Endodermal cell (in vitro differentiated cells): ENCODE measurements around the gene PTPRM. TPM values are rescaled to one million over a fixed set of nuclear protein-coding genes. Genes with fewer than 3 reads are reported as not detected.

Experiments used
- DNase-seq: peaks from one replicate; pipeline ENCODE4 v3.0.0-alpha.2; 2017
- H3K27ac ChIP-seq: 2 replicates; pipeline ENCODE4 v1.5.1; 2013; ENCODE audit warnings: mild to moderate bottlenecking, low read depth, low read length, moderate library complexity
- H3K27me3 ChIP-seq: 2 replicates; pipeline ENCODE4 v1.6.1; 2013; ENCODE audit warnings: mild to moderate bottlenecking, low read length, moderate library complexity; ENCODE audit not compliant: insufficient read depth, control insufficient read depth, poor library complexity, severe bottlenecking
- H3K36me3 ChIP-seq: 2 replicates; pipeline ENCODE4 v1.7.0; 2013; ENCODE audit warnings: mild to moderate bottlenecking, low read length, moderate library complexity; ENCODE audit not compliant: control insufficient read depth, insufficient read depth
- H3K4me1 ChIP-seq: one replicate; pipeline ENCODE4 v1.7.0; 2013; ENCODE audit warnings: low read length; ENCODE audit not compliant: control insufficient read depth, insufficient read depth
- H3K4me3 ChIP-seq: 2 replicates; pipeline ENCODE4 v1.5.1; 2013; ENCODE audit warnings: mild to moderate bottlenecking, low read length, moderate library complexity
- H3K9ac ChIP-seq: 2 replicates; pipeline ENCODE4 v1.6.1; 2013; ENCODE audit warnings: mild to moderate bottlenecking, low read length, moderate library complexity; ENCODE audit not compliant: poor library complexity, severe bottlenecking; ENCODE audit errors: extremely low read depth
- H3K9me3 ChIP-seq: 2 replicates; pipeline ENCODE4 v1.6.1; 2013; ENCODE audit warnings: mild to moderate bottlenecking, low read length, moderate library complexity; ENCODE audit not compliant: control insufficient read depth
- H3K27ac Mint-ChIP-seq: 2 replicates; pipeline ENCODE4 v1.8.0; 2020; ENCODE audit warnings: mixed read lengths
- H3K27me3 Mint-ChIP-seq: 2 replicates; pipeline ENCODE4 v1.8.0; 2021; ENCODE audit warnings: mild to moderate bottlenecking, mixed read lengths; ENCODE audit not compliant: insufficient read depth
- H3K36me3 Mint-ChIP-seq: 2 replicates; pipeline ENCODE4 v1.8.0; 2020; ENCODE audit warnings: low read depth, mixed read lengths
- H3K4me1 Mint-ChIP-seq: 2 replicates; pipeline ENCODE4 v1.8.0; 2020; ENCODE audit warnings: mixed read lengths
- H3K4me3 Mint-ChIP-seq: 2 replicates; pipeline ENCODE4 v1.8.0; 2020; ENCODE audit warnings: mild to moderate bottlenecking, moderate library complexity, mixed read lengths
- H3K9me3 Mint-ChIP-seq: 2 replicates; pipeline ENCODE4 v1.8.0; 2020; ENCODE audit warnings: mild to moderate bottlenecking, mixed read lengths
- WGBS, 2 experiments: methylation state at CpG; one replicate each; pipeline versions ENCODE4 v1.1.5 to v1.1.7; 2013; ENCODE audit warnings: missing lambda C conversion rate in 2 of 2, mixed read lengths in 1 of 2; ENCODE audit not compliant: insufficient coverage in 1 of 2, insufficient read length in 1 of 2; 5-methylcytosine and 5-hydroxymethylcytosine counted together
- total RNA-seq, 2 donors: library from RNA; stranded (reverse); fragmentation: NEBNext Ultra II Directional in 1 of 2; extraction: Animal tissue kit (Norgen Biotek cat#: 25700) in 1 of 2; gene quantifications; 2 replicates in 1 of 2; 3 replicates in 1 of 2; pipeline ENCODE4 v1.2.1, GENCODE V29; 2021
- TF ChIP-seq, protein P1 (sequence below): fragments of 200-600 bp; sonication (generic); conservative IDR thresholded peaks from 2 replicates; pipeline ENCODE4 v1.5.0; 2021; ENCODE audit warnings: antibody characterized with exemption, mild to moderate bottlenecking

Gene PTPRM
- total RNA-seq, 2 donors from 2014 or later, result 47.2 to 57.6 TPM

DNA sequence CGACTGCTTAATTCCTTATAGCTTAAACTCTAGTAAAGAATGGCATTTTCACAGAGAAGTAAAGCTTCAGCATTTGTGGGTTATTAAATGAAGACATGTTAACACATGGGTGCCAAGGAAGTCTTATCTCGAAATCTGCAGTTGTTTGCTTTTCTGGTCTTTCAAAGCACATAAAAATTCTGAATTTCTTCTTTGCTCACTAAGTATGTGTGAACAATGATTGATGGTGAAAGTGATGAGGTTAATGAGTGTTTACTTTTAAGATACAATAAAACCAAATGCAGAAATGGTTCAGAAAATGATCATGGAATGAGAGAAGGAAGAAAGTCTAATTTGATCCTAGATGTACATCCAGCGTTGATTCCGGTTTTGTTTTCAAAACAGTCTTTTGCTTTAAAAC is 807.6 kb downstream of the PTPRM start:
- Mint-ChIP-seq H3K27me3 (no peaks in the 10 kb centered on the region), H3K9me3 (no peaks in the 10 kb centered on the region), H3K27ac (no peak overlapping the region), H3K4me1 (no peaks in the 10 kb centered on the region), H3K36me3 (peaks cover 28% of the 10 kb centered on the region), H3K4me3 (no peak overlapping the region)
- no peak for DNase-seq
- WGBS, 2 experiments, result 94 to 100% methylated on average over 2 of the region's 4 CpGs
- Histone ChIP-seq H3K36me3 (peaks cover 44% of the 10 kb centered on the region), H3K4me3 (no peak overlapping the region), H3K9me3 (no peaks in the 10 kb centered on the region), H3K27ac (no peak overlapping the region), H3K9ac (no peak overlapping the region), H3K4me1 (no peaks in the 10 kb centered on the region), H3K27me3 (no peaks in the 10 kb centered on the region)
- TF ChIP-seq, protein P1, sequence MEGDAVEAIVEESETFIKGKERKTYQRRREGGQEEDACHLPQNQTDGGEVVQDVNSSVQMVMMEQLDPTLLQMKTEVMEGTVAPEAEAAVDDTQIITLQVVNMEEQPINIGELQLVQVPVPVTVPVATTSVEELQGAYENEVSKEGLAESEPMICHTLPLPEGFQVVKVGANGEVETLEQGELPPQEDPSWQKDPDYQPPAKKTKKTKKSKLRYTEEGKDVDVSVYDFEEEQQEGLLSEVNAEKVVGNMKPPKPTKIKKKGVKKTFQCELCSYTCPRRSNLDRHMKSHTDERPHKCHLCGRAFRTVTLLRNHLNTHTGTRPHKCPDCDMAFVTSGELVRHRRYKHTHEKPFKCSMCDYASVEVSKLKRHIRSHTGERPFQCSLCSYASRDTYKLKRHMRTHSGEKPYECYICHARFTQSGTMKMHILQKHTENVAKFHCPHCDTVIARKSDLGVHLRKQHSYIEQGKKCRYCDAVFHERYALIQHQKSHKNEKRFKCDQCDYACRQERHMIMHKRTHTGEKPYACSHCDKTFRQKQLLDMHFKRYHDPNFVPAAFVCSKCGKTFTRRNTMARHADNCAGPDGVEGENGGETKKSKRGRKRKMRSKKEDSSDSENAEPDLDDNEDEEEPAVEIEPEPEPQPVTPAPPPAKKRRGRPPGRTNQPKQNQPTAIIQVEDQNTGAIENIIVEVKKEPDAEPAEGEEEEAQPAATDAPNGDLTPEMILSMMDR, result no peak

DNA sequence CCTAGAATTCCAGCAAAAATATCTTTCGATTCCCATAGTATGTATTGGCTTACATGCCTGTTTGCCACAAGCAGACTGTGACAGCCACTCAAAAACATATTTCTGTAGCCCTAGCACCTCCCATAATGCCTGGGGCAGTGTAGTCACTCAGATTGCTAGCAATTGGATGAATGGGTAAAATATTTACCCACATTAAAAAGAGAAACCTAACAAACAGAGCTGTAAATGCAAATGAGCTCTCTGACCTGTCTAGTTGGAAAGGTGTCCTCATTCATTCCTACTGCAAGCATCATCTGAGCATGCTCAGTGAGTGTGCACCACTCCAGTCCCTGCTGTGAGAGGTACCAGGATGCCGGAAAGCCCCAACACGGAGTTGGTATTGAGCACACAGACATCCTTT is 808.1 kb downstream of the PTPRM start:
- Histone ChIP-seq H3K9me3 (no peaks in the 10 kb centered on the region), H3K27me3 (no peaks in the 10 kb centered on the region), H3K4me3 (no peak overlapping the region), H3K9ac (no peak overlapping the region), H3K4me1 (no peaks in the 10 kb centered on the region), H3K27ac (no peak overlapping the region), H3K36me3 (peaks cover 50% of the 10 kb centered on the region)
- no peaks in the 10 kb centered on the region for H3K4me1 Mint-ChIP-seq
- WGBS, 2 experiments, result 94 to 100% methylated on average over 3 of the region's 3 CpGs
- TF ChIP-seq, protein P1, result no peak
- no peaks in the 10 kb centered on the region for H3K9me3 Mint-ChIP-seq
- peaks cover 29% of the 10 kb centered on the region for H3K36me3 Mint-ChIP-seq
- H3K27me3 Mint-ChIP-seq, result no peaks in the 10 kb centered on the region
- H3K27ac Mint-ChIP-seq, result no peak overlapping the region
- H3K4me3 Mint-ChIP-seq, result no peak overlapping the region
- no peak for DNase-seq

DNA sequence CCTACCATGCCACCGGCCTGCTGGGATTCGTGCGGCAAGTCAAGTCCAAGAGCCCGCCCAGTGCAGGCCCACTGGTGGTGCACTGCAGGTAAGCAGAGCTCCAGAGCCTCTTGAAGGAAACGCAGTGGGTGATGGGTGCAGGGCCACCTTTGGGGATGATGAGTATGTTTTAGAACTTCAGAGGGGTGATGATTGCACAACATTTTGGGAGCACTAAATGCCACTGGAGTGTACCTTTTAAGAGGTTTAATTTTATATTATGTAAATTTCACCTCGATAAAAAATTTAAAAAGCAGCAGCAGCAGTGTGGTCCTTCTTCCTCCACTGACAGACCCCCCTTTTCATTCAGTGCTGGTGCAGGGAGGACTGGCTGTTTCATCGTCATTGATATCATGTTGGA is 809.0 kb downstream of the PTPRM start:
- H3K9ac ChIP-seq, result no peak overlapping the region
- no peak overlapping the region for H3K27ac ChIP-seq
- WGBS, 2 experiments, result 90 to 97% methylated on average over 2 to 7 of the region's 7 CpGs
- TF ChIP-seq, protein P1, result no peak
- no peak for DNase-seq
- H3K27me3 ChIP-seq, result no peaks in the 10 kb centered on the region
- H3K9me3 Mint-ChIP-seq, result no peaks in the 10 kb centered on the region
- peaks cover 53% of the 10 kb centered on the region for H3K36me3 ChIP-seq
- no peaks in the 10 kb centered on the region for H3K9me3 ChIP-seq
- no peak overlapping the region for H3K27ac Mint-ChIP-seq
- no peaks in the 10 kb centered on the region for H3K4me1 ChIP-seq
- no peaks in the 10 kb centered on the region for H3K4me1 Mint-ChIP-seq
- H3K27me3 Mint-ChIP-seq, result no peaks in the 10 kb centered on the region
- H3K4me3 ChIP-seq, result no peak overlapping the region
- H3K36me3 Mint-ChIP-seq, result peaks cover 36% of the 10 kb centered on the region
- no peak overlapping the region for H3K4me3 Mint-ChIP-seq
